ENCODE data around the gene PRKAR2B. TPM values are rescaled to one million over a fixed set of nuclear protein-coding genes. Genes with fewer than 3 reads are reported as not detected.
A peak's percentile ranks its signal among the peaks of the same experiment; 100 is the strongest.

Gene PRKAR2B
- total RNA-seq, 1 experiment from 2014 or later = 13.1 TPM

GRCh38 chr7:107180378-107180777 lies 135.9 kb downstream of the PRKAR2B start:
- DNase-seq (ENCODE audit: low spot score) = peak; percentile 51

- DNase-seq (ENCODE audit: low spot score) = no peak
Observed at GRCh38 chr7:107181172-107181571, 136.7 kb downstream of the PRKAR2B start.

DNA sequence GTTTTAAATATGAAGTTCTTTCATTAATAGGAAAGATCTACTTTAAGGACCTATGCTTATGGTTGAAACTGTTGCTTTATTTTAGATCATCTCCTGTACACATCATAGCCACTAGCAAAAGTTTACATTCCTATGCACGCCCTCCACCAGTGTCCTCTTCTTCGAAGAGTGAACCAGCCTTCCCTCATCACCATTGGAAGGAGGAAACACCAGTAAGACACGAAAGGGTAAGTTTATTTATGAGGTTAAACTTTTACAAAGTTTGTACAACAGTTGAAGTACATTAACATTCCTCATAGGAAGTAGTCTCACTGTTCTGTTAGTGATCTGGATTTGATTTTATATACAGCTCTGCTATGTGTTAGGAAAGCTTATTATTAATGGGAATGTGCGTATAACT lies 141.2 kb downstream of the PRKAR2B start:
- no peak for DNase-seq (ENCODE audit: low spot score)

DNA sequence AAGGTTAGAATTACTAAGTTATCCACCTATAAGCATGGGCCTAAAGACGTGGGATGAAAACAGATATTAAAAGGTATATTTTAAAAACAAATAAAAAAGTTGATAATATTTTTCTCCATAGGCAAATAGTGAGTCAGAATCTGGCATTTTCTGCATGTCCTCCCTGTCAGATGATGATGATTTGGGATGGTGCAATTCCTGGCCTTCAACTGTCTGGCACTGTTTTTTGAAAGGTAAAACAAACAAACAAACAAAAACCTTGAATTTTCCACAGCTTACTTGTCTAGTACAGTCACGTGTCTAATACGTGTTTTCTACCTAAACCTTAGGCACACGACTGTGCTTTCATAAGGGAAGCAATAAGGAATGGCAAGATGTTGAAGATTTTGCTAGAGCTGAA lies 141.7 kb downstream of the PRKAR2B start:
- no peak for DNase-seq (ENCODE audit: low spot score)

DNA sequence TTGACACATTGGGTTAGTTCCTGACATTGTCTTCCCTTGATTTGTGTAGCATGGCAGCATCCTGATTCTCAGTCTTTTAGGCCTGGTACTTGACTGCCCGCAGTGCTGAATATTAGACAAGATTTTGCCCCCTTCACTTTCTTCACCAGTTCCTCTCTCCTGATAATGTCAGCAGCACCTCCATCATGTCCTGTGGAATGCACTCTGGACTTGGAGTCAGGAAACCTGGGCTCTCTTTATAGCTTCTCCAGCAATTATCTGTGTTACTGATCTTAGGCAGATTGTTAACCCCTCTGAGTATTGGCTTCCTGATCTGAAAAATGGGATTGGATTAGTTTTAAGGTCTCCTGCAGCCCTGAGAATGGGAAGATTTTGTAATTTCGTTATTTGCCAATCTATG lies 143.3 kb downstream of the PRKAR2B start:
- no peak for DNase-seq (ENCODE audit: low spot score)

DNA sequence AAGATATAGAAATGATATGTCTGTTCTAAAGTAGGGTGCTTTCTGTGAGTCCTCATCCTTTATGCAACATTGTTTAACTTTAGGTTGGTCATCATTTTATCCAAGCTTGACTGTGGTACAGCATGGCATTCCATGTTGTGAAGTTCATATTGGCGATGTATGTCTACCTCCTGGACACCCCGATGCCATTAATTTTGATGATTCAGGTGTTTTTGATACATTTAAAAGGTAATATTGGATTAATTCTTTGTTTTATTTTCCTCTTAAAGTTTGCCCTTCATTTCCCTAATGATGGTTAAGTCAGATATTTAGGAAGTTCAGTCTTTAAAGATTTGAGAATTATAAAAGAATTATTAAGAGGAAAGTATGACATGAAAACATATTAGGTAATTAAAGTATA lies 145.6 kb downstream of the PRKAR2B start:
- no peak for DNase-seq (ENCODE audit: low spot score)

DNA sequence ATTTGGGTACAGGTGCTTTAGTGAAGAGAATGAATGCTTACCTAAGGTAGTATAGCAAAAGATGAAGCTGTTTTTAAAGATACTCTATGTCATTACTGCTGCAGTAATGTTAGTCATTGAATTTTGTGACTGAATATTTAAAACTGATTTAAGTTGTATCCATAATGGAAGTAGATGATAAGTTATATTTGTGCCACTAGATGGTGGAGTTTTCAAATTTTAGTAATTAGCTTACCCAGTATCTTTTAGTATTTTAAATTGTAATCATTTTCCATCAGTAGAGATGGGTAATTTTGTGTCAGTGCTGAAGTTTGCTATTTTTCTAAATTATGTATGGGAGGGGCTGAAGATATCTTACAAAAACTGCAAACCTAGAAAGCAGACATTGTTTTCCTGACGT lies 149.5 kb downstream of the PRKAR2B start:
- DNase-seq (ENCODE audit: low spot score) = no peak

- no peak for DNase-seq (ENCODE audit: low spot score)
Observed at GRCh38 chr7:107196834-107197610, 152.5 kb downstream of the PRKAR2B start.

GRCh38 chr7:107201795-107202450 lies 157.4 kb downstream of the PRKAR2B start:
- DNase-seq (ENCODE audit: low spot score) = peak; percentile 43

- no peak for DNase-seq (ENCODE audit: low spot score)
Observed at GRCh38 chr7:107203607-107204006, 159.1 kb downstream of the PRKAR2B start.

DNA sequence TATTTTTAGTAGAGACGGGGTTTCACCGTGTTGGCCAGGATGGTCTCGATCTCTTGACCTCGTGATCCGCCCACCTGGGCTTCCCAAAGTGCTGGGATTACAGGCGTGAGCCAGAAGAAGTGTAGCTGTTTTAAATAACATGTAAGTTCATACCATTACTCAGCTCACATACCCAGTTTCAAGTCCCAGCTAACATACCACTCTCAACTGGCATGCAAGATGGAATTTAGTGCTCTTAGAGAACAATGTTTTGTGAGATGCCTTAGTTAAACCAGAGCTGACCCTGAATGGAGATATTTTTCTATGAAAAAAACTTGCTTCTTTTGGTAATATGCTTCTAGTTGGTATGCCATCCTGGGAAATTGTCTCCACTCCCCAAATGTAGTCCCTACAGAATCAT lies 161.6 kb downstream of the PRKAR2B start:
- DNase-seq (ENCODE audit: low spot score) = no peak

DNA sequence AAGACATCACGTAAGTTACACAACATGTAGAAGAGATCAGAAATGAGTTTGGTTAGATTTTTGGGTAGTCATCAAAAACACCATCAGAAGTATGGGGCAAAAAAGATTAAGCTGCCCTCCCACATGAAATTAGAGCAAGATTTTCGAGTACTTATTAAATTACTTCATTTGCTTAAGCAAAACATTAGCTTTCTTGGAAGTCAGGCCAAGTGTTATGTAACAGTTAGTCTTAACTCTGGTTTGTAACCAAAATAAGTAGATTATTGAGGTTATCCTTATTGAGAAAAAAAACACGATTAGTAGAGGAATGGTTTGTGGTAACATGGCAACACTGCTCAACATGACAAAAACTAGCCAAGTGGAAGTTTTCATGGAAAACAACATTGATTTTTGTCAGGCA lies 162.2 kb downstream of the PRKAR2B start:
- DNase-seq (ENCODE audit: low spot score) = no peak

DNA sequence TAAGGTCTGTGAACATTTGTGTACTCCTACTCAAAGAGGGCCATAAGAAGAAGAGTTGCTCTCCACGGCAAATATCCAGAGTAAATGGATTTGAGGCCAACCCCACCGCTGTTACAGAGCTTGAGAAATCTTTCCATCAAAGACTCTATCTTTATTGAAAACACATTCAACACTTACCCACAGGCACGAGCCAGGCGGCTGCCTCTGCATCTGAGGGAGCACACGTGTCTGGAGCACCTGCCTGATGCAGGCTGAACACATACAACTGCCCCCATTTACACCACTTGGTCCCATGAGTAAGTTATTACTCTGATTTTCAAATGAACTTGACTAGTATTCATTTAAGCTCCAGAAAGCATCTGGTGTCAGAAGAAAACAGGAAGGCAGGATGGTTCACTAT lies 163.0 kb downstream of the PRKAR2B start:
- DNase-seq (ENCODE audit: low spot score) = no peak

DNA sequence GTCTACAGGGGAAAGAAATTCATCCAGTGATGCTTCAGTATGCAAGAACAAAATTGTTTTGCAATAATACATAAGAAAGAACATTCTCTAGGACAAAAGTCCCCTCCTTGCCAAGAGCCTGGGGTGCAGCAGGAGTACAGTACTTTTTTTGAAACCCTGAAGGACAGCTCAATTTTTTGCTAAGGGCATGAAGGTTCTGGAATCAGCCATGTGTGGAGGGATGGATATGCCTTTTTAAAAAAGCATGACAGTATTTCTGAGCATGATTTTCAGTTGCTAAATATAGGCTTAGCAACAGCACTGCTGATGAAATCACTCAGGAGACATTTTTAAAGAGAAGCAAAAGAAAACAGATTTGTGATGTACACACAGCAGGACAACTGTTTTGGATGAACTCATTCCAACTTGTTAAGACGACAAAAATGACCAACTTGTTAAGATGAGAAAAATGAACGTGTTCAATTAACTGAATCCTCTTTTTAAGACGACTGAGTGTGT lies 163.6 kb downstream of the PRKAR2B start:
- no peak for DNase-seq (ENCODE audit: low spot score)

DNA sequence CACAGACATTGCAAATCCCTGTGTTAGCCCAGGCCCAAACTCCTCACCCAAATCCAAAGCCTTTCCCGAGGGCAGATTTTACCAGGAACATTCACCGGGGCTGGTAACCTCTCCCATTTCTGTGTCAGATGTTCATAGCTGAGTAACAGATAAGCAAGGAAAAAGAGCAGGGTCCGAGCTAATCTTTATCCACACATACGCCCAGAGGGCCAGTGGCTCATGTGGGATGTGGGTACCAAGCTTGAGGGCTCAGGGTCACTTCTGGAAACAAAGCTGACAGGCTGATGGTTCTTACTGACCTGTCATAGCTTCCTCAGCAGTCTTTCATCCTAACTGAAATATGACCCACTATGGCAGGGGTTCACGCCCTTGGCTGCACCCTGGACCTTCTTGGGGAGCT lies 164.1 kb downstream of the PRKAR2B start:
- no peak for DNase-seq (ENCODE audit: low spot score)

- DNase-seq (ENCODE audit: low spot score) = no peak
Observed at GRCh38 chr7:107209565-107209964, 165.1 kb downstream of the PRKAR2B start.

- no peak for DNase-seq (ENCODE audit: low spot score)
Observed at GRCh38 chr7:107210400-107210799, 165.9 kb downstream of the PRKAR2B start.

Other genes with a start within 250 kb of the PRKAR2B start
- not detected in 2 replicates for gene PIK3CG, start 179.4 kb upstream of the PRKAR2B start, total RNA-seq (2014; rRNA removed; shearing (Covaris generic))
- gene HBP1, start 124.3 kb downstream of the PRKAR2B start, total RNA-seq (2014; rRNA removed; shearing (Covaris generic)) = 69.8 and 72.4 TPM in 2 replicates